NCI-H1694 (cell line): ENCODE results near the gene CELSR1.
A peak's percentile ranks its signal among the peaks of the same experiment; 100 is the strongest.

Source experiments
- DNase-seq: peaks from one replicate; lab custom pipeline; 2025; lab: John Stamatoyannopoulos, UW

The CELSR1 gene

GRCh38 chr22:46458525-46458924 is 78.9 kb downstream of the CELSR1 start:
- DNase-seq, result no peak

DNA sequence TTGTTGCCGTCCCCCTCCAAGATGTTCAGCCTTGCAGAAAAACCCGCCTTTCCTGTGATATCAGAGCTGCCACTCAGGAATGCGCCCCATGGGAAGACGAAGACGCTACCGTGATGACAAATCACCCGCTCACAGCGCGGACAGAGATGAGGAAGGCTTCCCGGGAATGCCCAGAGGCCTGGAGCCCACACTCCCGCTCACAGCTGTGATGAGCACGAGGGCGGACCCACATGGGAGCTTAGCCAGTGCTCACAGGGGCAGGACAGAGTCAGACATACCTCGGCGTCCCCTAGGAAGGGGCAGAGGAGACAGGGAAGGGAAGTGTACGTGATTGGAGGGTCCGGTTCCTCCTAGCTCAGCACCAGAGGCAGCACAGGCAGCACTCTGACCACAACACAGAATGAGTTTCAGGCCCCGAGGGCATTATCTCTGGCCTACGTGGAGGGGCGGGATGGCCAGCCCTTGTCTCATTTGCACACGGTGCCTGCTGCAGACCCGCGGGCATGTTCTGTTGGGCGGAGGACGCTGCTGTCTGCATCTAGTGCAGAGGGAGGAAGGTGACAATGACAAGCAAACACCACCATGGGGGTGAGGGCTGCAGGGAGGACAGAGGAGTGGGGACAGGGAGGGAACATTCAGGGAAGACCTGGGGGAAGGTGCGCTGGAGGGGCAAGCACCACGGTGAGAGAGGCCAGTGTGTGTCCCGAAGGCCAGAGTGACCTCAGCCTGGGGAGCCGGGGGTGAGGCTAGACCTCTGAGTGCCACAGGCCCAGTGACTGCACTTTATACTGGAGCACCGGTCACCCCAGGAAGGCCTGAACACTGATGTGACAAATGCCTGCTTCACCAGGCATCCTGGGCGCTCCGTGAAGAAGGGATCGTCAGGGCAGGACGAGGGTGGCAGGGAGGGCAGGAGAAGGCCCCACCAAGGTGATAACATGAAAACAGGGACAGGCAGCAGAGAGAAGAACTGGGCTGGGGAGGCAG is 79.6 kb downstream of the CELSR1 start:
- no peak for DNase-seq

DNA sequence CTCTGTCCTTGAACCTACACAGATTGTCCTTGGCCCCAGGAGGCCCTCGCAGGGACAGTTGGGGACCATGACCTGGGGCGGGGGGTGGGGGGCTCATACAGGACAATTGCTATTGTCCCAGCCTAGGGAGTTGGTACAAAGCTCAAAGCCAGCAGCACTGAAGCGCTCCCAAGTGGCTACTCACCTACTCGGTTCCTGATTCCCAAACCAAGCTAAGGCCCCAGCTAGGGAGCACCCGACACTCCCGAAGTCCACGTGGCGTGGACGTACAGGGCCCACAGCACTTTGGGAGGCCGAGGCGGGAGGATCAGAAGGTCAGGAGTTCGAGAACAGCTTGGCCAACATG is 80.6 kb downstream of the CELSR1 start:
- no peak for DNase-seq

- DNase-seq, result no peak
Measured at GRCh38 chr22:46455446-46455845, 82.0 kb downstream of the CELSR1 start.

DNA sequence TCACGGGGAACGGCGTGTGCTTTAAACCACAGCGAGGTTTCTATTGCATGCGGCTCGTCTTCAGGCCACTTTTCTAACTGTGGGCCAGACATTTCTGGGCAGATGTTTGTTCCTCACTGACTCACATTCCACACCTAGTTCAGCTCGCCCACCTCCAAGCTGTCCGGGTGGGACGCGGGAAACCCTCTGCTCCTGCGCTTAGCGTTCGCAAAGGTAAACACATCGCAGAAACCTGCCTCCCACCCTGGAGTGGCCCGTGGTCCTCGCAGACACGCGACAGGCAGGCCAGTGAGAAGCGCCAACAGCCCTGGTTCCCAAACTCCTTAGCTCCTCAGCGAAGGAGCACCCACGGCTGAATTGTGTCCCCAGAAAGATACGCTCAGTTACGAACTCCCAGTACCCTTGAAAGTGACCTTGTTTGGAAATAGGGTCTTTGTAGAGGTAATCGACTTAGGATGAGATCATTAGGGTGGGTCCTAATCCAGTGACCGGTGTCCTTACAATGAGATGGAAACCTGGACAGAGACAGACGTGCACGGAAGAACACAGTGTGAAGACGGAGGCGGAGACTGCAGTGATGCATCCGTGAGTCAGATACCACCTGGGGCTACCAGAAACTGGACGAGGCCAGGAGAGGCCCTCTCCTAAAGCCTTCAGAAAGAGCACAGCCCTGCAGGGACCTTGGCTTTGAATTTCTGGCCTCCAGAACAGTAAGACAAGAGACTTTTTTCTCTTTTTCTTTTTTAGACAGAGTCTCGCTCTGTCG is 82.7 kb downstream of the CELSR1 start:
- DNase-seq, result no peak

GRCh38 chr22:46453829-46454503 is 83.5 kb downstream of the CELSR1 start:
- DNase-seq, result no peak

GRCh38 chr22:46453006-46453828 is 84.2 kb downstream of the CELSR1 start:
- DNase-seq, result peak; percentile 12

DNA sequence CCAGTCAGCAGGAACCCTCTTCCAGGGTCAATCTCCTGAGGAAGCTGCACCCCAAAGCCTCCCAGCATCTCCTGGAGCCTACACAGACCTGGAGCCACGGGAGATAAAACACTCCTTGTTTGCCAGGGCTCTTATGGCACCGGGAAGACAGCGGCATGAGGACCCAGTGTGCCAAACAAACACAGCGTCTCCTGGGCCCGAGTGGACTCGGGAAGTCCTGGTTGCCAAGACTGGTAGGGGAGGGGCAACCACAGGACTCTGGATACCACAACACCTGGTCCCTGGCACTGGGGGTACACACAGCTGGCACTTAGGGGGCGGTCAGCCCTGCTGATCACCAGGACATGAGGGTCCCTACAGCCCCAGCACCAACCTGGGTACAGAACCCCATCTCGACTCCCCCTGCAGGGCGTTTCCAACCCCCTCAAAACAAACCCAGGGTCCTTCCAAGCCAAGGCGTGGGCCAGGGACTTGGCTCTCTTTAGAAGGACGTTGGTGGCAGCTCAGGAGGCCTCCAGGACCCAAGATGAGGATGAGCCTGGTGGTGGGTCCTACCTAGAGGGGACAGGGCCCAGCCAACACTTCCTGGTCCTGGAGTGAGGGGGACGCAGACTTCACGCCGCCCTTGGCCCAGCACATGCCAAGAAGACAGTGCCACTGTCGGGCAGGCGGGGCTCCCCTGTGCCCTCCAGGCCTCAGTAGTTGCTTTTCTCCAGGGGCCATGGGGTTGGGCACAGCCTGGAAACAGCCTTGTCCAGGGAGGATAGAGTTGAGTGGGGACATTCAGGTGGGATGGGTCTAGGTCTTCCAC is 85.0 kb downstream of the CELSR1 start:
- no peak for DNase-seq

GRCh38 chr22:46451741-46452140 is 85.7 kb downstream of the CELSR1 start:
- no peak for DNase-seq

GRCh38 chr22:46450931-46451561 is 86.4 kb downstream of the CELSR1 start:
- DNase-seq, result no peak

GRCh38 chr22:46449974-46450745 is 87.3 kb downstream of the CELSR1 start:
- no peak for DNase-seq

DNA sequence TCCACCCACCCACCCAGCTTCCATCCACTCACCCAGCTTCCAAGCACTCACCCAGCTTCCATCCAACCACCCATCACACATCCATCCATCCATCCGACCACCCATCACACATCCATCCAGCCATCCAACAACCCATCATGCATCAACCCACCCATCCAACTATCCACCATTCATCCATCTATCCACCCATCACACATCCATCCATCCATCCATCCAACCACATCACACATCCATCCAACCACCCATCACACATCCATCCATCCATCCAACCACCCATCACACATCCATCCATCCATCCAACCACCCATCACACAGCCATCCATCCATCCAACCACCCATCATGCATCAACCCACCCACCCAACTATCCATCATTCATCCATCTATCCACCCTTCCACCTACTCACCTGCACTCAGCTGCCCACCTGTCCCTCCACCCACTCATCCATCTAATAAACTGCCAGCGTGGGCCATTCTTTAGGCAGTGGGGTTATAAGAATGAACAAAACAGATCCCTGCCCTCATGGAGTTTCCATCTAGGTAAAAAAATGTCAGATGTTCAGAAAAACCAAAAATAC is 88.2 kb downstream of the CELSR1 start:
- no peak for DNase-seq

DNA sequence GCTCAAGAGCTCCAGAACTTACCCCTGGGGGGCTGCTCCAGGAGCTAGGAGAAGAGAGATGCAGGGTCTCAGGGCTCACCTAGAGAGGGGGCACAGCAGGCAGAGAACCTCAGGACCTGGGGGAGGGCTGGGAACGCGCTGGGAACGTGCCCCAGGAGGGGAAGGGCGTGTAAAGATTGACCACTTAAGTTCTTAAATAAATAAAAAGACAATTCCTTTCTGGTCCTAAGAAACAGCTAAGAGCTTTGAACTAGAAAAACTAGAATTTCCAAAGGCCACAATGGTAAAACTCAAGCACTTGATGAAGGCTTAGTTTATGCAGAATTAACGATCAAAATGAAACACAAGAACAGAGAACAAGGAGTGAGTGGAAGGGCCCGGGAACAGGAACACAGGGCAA is 89.1 kb downstream of the CELSR1 start:
- DNase-seq, result no peak

DNA sequence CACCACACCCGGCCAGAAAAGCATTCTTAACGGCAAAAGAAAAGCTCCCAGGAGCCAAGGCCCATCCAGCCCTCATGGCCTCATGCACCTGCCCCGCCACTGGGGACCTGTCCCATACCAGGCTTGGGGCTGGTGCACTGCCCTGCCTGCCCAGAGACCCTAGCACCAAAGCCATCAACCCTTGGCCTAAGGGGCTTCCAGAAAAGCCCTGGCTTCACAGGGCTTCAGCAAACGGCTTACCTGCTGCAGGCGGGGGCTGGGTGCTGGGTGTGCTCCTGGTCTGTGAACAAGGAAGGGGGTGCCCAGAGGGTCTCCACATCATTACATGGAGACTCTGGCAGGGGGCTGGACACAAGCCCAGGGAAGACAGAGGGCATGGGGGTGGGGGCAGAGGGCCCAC is 89.5 kb downstream of the CELSR1 start:
- no peak for DNase-seq

DNA sequence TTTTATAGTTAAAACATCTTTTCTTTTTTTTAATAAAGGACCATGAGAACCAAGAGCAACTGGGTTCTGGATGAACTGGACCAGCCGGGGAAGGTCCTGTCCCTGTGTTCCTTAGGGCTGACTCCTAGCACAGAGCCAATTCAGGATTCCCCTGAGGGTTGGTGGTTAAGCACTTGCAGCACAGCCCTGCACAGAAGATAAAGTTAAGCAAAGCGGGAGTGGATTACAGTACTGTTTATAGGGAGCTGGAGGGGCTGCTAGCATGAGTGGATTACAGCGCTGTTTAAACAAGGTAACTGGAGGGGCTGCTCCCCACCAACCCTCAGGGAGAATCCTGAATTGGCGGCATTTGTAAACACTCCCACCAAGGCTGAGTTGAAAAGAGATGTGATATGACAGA is 90.6 kb downstream of the CELSR1 start:
- peak; percentile 5 for DNase-seq

- no peak for DNase-seq
Measured at GRCh38 chr22:46445771-46446420, 91.5 kb downstream of the CELSR1 start.

DNA sequence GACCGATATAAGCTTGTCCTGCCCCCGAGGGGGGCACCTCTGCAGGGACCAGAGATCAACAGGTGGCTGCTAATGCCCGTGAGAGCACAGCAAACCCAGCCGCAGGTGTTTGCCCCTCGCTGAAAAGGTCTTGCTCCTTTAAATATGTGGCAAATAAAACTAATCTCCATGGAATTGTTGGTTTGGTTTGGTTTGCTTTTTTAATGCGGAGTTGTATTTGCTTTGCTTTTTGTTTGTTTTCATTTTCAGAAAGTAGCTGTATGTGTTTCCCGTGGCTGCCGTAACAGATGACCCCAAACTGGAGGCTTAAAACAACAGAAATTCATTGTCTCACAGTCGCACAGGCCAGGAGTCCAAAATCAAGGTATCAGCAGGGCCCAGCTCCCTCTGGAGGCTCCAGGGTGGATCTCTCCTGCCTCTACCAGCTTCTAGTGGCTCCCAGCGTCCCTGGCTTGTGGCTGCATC is 93.0 kb downstream of the CELSR1 start:
- no peak for DNase-seq

- DNase-seq, result no peak
Measured at GRCh38 chr22:46443850-46444389, 93.5 kb downstream of the CELSR1 start.
